HG03457 (cell line): Measurements from ENCODE around the gene PITPNB.

Experiments used
- ATAC-seq: cut with Tn5 transposase; IDR thresholded peaks from one replicate; pipeline ENCODE4 v1.9.1; 2021; ENCODE audit warnings: moderate number of reproducible peaks; ENCODE audit not compliant: unreplicated experiment

PITPNB gene

GRCh38 chr22:27835446-27835845, 83.6 kb downstream of the PITPNB start:
- no peak for ATAC-seq

- no peak for ATAC-seq
Observed at GRCh38 chr22:27834364-27835185, 84.5 kb downstream of the PITPNB start.

GRCh38 chr22:27833803-27834202, 85.3 kb downstream of the PITPNB start:
- ATAC-seq: no peak

- no peak for ATAC-seq
Observed at GRCh38 chr22:27832606-27833005, 86.5 kb downstream of the PITPNB start.

GRCh38 chr22:27829620-27830019, 89.4 kb downstream of the PITPNB start:
- ATAC-seq: no peak

- no peak for ATAC-seq
Observed at GRCh38 chr22:27827604-27828587, 91.2 kb downstream of the PITPNB start.

- no peak for ATAC-seq
Observed at GRCh38 chr22:27825174-27825573, 93.9 kb downstream of the PITPNB start.

GRCh38 chr22:27823221-27823620, 95.8 kb downstream of the PITPNB start:
- ATAC-seq: no peak

- no peak for ATAC-seq
Observed at GRCh38 chr22:27820896-27821866, 97.9 kb downstream of the PITPNB start.

GRCh38 chr22:27816552-27816951, 102.5 kb downstream of the PITPNB start:
- no peak for ATAC-seq

GRCh38 chr22:27815826-27816530, 103.1 kb downstream of the PITPNB start:
- ATAC-seq: no peak

- no peak for ATAC-seq
Observed at GRCh38 chr22:27814993-27815392, 104.1 kb downstream of the PITPNB start.

- no peak for ATAC-seq
Observed at GRCh38 chr22:27811778-27812177, 107.3 kb downstream of the PITPNB start.

- no peak for ATAC-seq
Observed at GRCh38 chr22:27810609-27811151, 108.4 kb downstream of the PITPNB start.

GRCh38 chr22:27809700-27810608, 109.1 kb downstream of the PITPNB start:
- no peak for ATAC-seq

- no peak for ATAC-seq
Observed at GRCh38 chr22:27809226-27809603, 109.8 kb downstream of the PITPNB start.

- ATAC-seq: no peak
Observed at GRCh38 chr22:27808451-27809225, 110.4 kb downstream of the PITPNB start.

GRCh38 chr22:27805841-27806240, 113.2 kb downstream of the PITPNB start:
- ATAC-seq: no peak
